HEK293 (cell line): ENCODE data around the gene ARHGDIA.

Experiments
- ATF2 ChIP-seq: fragments of 450-650 bp; formaldehyde crosslinking; IDR thresholded peaks from 2 replicates; pipeline ENCODE4 v1.5.1; 2016; ENCODE audit warnings: missing biosample characterization, missing genetic modification characterization, low read depth
- CTCF ChIP-seq: fragments of 450-650 bp; formaldehyde crosslinking; IDR thresholded peaks from 2 replicates; pipeline ENCODE4 v1.5.1; 2016; ENCODE audit warnings: missing biosample characterization, missing genetic modification characterization
- ZBTB49 ChIP-seq: fragments of 450-650 bp; formaldehyde crosslinking; IDR thresholded peaks from 2 replicates; pipeline ENCODE4 v1.5.1; 2016; ENCODE audit warnings: missing biosample characterization, missing genetic modification characterization, low read depth
- ZNF211 ChIP-seq: fragments of 450-650 bp; formaldehyde crosslinking; IDR thresholded peaks from 2 replicates; pipeline ENCODE4 v1.5.1; 2016; ENCODE audit warnings: low read depth, missing biosample characterization, missing genetic modification characterization

GRCh38 chr17:81884520-81884919 lies 13.4 kb upstream of the ARHGDIA start:
- TF ChIP-seq CTCF (tag by site-specific recombination) (no peak), ZBTB49 (tag by site-specific recombination) (no peak), ZNF211 (no peak), ATF2 (tag by site-specific recombination) (no peak)
